ENCODE data around the gene SELENOH. TPM values are rescaled to one million over a fixed set of nuclear protein-coding genes. Genes with fewer than 3 reads are reported as not detected.

SELENOH gene
- total RNA-seq, 1 experiment from 2014 or later: 306 TPM

DNA sequence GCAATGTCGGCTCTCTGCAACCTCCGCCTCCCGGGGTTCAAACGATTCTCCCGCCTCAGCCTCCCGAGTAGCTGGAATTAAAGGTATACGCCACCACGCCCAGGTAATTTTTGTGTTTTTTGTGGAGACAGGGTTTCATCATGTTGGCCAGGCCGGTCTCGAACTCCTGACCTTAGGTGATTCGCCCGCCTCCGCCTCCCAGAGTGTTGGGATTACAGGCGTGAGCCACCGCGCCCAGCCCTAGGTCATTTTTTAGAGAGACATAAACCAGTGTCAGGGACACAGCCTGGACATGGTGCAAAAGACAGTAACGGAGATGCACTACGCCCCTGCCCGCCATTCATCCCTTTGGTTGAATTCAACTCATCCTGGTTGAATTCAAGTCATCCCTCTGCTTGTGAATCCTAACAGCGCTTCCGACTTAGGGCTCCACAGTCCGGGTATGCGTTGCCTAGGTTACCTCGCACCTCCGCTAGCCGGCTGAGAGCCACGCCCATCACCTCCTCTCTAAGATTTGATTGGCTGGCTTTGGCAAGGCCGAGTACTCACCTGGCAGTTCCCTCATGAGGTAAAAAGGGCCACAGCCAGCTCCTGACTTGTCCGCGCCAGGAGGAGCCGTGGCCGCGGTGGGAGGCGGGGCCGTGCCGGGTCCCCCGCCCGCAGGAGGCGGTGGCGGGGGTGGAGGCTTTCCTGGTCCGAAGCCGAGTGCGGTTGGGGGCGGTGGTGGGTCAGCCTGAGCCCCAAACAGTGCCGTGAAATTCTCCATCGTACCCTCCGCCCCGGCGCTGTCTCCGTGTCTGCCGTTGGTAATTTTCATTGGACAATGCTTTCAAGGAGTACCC lies 29.7 kb upstream of the SELENOH start, which contains the start of gene MED19:
Gene MED19 (minus strand): TSS at position 802 of the 842 bp plus-strand sequence. CDS start 36 bp downstream, at position 766.
- Histone ChIP-seq H3K9me3 (ENCODE audit: low read length) (no peaks in the 10 kb centered on the region), H3K27ac (ENCODE audit: low read length) (peak within 1 kb of the TSS; percentile 75), H2AFZ (ENCODE audit: low read length) (peak within 1 kb of the TSS; percentile 77), H3K9ac (ENCODE audit: low read length) (peak within 1 kb of the TSS; percentile 96), H3K27me3 (ENCODE audit: low read length) (no peaks in the 10 kb centered on the region), H3F3A (ENCODE audit: low read length, unreplicated experiment) (no peaks in the 10 kb centered on the region), H3K4me3 (ENCODE audit: low read length) (peak within 1 kb of the TSS; percentile 99), H3K4me1 (ENCODE audit: insufficient read depth, low read length) (peaks cover 24% of the 10 kb centered on the region), H3K4me2 (ENCODE audit: low read length) (peak within 1 kb of the TSS; percentile 98), H3K9me2 (replicated peaks; ENCODE audit: low read length) (no peaks in the 10 kb centered on the region), H3K36me3 (ENCODE audit: low read depth, low read length) (peaks cover 4% of the 10 kb centered on the region; the same call in 1 of the 2 replicates), H3K79me2 (ENCODE audit: low read length) (peaks cover 68% of the 10 kb centered on the region), H4K20me1 (ENCODE audit: low read length) (peaks cover 13% of the 10 kb centered on the region)
- peak; percentile 98 for DNase-seq
- intact Hi-C loops (cut with micrococcal nuclease): loop anchor here (1.0 kb wide), 7 partner anchors 30 to 867 kb away; partner anchors contain the start of genes CLP1, SELENOH and TIMM10
- ATAC-seq: peak; percentile 72
- TF ChIP-seq EZH2phosphoT487 (IDR thresholded peaks at IDR 0.05; ENCODE audit: borderline replicate concordance, low read length) (no peak), EZH2 (IDR thresholded peaks at IDR 0.05; ENCODE audit: low read length, unreplicated experiment) (no peak)
- TF ChIP-seq, protein P1, sequence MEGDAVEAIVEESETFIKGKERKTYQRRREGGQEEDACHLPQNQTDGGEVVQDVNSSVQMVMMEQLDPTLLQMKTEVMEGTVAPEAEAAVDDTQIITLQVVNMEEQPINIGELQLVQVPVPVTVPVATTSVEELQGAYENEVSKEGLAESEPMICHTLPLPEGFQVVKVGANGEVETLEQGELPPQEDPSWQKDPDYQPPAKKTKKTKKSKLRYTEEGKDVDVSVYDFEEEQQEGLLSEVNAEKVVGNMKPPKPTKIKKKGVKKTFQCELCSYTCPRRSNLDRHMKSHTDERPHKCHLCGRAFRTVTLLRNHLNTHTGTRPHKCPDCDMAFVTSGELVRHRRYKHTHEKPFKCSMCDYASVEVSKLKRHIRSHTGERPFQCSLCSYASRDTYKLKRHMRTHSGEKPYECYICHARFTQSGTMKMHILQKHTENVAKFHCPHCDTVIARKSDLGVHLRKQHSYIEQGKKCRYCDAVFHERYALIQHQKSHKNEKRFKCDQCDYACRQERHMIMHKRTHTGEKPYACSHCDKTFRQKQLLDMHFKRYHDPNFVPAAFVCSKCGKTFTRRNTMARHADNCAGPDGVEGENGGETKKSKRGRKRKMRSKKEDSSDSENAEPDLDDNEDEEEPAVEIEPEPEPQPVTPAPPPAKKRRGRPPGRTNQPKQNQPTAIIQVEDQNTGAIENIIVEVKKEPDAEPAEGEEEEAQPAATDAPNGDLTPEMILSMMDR (conservative IDR thresholded peaks at IDR 0.05; ENCODE audit: low read depth, low read length): no peak
- ChIA-PET POLR2A (ENCODE audit: unreplicated experiment) (interaction anchor here (0.7 to 1.0 kb wide), 5 partner anchors 13 to 683 kb away, joined by 3 to 38 read pairs (median 4); partner anchors contain the start of gene CTNND1), CTCF (interaction anchor here (0.5 to 1.0 kb wide), 3 partner anchors 41 to 89 kb away, joined by 4 to 5 read pairs (median 5); no protein-coding TSS in a partner anchor)
- TSS peak; percentile 63 for BruUV-seq (replicated peaks)

DNA sequence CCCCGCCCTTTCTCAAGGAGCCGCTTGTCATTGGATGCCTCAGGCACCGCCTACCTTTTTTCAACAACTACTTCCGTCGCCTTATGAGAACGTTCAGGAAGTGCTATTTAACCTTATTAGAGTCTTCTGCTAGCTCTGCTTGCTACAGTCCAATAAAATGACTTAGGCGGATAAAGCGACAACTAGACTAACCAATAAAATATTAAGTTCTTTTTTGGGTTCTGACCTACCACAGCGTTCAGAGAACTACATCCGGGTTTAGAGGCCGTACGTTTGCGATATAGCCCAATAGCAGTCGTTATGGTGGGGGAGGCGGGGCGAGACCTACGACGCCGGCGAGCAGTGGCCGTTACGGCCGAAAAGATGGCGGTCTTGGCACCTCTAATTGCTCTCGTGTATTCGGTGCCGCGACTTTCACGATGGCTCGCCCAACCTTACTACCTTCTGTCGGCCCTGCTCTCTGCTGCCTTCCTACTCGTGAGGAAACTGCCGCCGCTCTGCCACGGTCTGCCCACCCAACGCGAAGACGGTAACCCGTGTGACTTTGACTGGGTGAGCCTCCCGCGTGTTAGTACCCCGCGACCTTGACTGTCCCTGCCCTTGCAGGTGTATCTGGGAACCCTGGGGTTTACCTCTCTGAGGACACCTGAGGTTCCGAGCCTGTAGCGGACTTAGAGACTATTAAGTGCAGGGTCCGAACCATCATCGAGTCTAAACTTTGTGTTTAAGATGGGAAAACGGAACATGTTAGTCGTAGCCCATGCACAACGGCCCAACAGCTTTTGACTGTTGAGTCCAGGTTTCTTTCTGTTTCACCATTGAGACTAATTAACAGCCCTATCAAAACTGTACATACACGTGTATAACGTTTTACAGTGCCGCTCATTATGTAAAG lies 28.8 kb upstream of the SELENOH start, which contains the start of gene TMX2:
Gene TMX2 (plus strand): TSS at position 338 of the 895 bp plus-strand sequence. CDS start 26 bp downstream, at position 364.
- peaks cover 24% of the 10 kb centered on the region for H3K4me1 ChIP-seq (ENCODE audit: insufficient read depth, low read length)
- intact Hi-C loops (cut with micrococcal nuclease): loop anchor here (1.0 kb wide), 7 partner anchors 29 to 866 kb away; partner anchors contain the start of genes CLP1, SELENOH and TIMM10
- H3K9me3 ChIP-seq (ENCODE audit: low read length): no peaks in the 10 kb centered on the region
- peak within 1 kb of the TSS; percentile 96 for H3K9ac ChIP-seq (ENCODE audit: low read length)
- peak within 1 kb of the TSS; percentile 75 for H3K27ac ChIP-seq (ENCODE audit: low read length)
- H3K36me3 ChIP-seq (ENCODE audit: low read depth, low read length): peaks cover 4% of the 10 kb centered on the region; the same call in 1 of the 2 replicates
- peak within 1 kb of the TSS; percentile 99 for H3K4me3 ChIP-seq (ENCODE audit: low read length)
- no peaks in the 10 kb centered on the region for H3F3A ChIP-seq (ENCODE audit: low read length, unreplicated experiment)
- TF ChIP-seq, protein P1 (conservative IDR thresholded peaks at IDR 0.05; ENCODE audit: low read depth, low read length): no peak
- no peak for TF ChIP-seq EZH2 (IDR thresholded peaks at IDR 0.05; ENCODE audit: low read length, unreplicated experiment)
- no peak for TF ChIP-seq EZH2phosphoT487 (IDR thresholded peaks at IDR 0.05; ENCODE audit: borderline replicate concordance, low read length)
- peak; percentile 99 for DNase-seq
- H3K27me3 ChIP-seq (ENCODE audit: low read length): no peaks in the 10 kb centered on the region
- H3K9me2 ChIP-seq (replicated peaks; ENCODE audit: low read length): no peaks in the 10 kb centered on the region
- H3K79me2 ChIP-seq (ENCODE audit: low read length): peaks cover 63% of the 10 kb centered on the region
- H2AFZ ChIP-seq (ENCODE audit: low read length): peak within 1 kb of the TSS; percentile 77
- H4K20me1 ChIP-seq (ENCODE audit: low read length): peaks cover 13% of the 10 kb centered on the region
- H3K4me2 ChIP-seq (ENCODE audit: low read length): peak within 1 kb of the TSS; percentile 98
- POLR2A ChIA-PET (ENCODE audit: unreplicated experiment): interaction anchor here (0.6 to 1.0 kb wide), 6 partner anchors 13 to 682 kb away, joined by 3 to 38 read pairs (median 4); partner anchors contain the start of gene CTNND1
- CTCF ChIA-PET: interaction anchor here (0.5 to 1.0 kb wide), 2 partner anchors 87 to 88 kb away, joined by 5 read pairs; no protein-coding TSS in a partner anchor
- BruUV-seq (replicated peaks): TSS peak; percentile 73
- ATAC-seq: peak; percentile 92

Data from PC-3 (cell line).